GM18519 (cell line): Measurements from ENCODE around the gene TMEM63C.

ENCODE experiments used
- ATAC-seq: cut with Tn5 transposase; IDR thresholded peaks from one replicate; pipeline ENCODE4 v1.9.1; 2021; ENCODE audit warnings: mild to moderate bottlenecking, moderate library complexity; ENCODE audit not compliant: unreplicated experiment, low FRiP score

The TMEM63C gene, protein sequence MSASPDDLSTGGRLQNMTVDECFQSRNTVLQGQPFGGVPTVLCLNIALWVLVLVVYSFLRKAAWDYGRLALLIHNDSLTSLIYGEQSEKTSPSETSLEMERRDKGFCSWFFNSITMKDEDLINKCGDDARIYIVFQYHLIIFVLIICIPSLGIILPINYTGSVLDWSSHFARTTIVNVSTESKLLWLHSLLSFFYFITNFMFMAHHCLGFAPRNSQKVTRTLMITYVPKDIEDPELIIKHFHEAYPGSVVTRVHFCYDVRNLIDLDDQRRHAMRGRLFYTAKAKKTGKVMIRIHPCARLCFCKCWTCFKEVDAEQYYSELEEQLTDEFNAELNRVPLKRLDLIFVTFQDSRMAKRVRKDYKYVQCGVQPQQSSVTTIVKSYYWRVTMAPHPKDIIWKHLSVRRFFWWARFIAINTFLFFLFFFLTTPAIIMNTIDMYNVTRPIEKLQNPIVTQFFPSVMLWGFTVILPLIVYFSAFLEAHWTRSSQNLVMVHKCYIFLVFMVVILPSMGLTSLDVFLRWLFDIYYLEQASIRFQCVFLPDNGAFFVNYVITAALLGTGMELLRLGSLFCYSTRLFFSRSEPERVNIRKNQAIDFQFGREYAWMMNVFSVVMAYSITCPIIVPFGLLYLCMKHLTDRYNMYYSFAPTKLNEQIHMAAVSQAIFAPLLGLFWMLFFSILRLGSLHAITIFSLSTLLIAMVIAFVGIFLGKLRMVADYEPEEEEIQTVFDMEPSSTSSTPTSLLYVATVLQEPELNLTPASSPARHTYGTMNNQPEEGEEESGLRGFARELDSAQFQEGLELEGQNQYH

GRCh38 chr14:77181603-77182437, at the start of gene TMEM63C:
TSS of gene TMEM63C (plus strand) at chr14:77181798. CDS start at chr14:77218814, 37,016 bp downstream.
- ATAC-seq, result peak; percentile 68

GRCh38 chr14:77131871-77132486, 49.6 kb upstream of the TMEM63C start:
- no peak for ATAC-seq

GRCh38 chr14:77133720-77134338, 47.8 kb upstream of the TMEM63C start:
- ATAC-seq, result no peak

GRCh38 chr14:77139022-77139421, 42.6 kb upstream of the TMEM63C start:
- ATAC-seq, result no peak

- no peak for ATAC-seq
These were observed 41.8 kb upstream of the TMEM63C start for GRCh38 chr14:77139540-77140358.

DNA sequence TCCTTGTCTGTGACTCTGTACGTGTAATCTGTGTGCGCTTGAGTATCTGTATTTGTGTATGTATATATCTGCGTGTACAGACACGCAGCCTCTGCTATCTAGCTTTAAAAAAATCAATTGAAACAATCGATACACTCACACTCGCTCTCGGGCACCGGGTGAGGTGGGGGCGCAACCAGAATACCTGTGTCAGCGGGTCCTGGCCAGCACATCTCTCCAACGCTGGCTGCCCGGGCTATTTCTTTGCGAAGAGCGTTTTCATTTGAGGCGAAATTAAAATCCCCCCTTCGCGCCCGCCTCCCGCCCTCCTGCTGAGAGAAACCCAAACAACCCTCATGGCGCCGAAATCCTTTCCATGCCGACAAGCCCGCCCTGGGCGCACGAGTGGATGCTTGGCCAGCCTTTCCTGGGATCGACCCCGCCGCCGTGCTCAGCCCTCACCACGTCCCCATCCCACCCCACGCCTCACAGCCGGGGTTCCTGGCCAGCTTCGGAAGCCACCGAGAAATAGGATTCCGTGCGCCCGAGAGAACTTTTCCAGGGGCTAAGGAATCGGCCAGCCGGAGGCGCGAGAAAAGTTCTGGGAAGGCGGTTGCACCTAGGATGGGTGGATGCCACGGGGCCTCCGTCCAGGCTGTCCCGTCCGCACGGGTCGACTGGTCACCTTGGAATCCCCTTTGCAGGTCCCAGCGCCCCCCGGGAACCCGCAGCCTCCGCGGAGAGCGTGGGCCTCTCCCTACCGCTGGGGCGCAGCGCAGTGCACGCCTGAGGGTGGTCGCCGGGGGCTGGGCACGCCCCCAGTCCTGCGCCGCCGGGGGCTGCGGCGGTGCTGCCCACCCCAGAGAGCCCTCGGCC, 41.0 kb upstream of the TMEM63C start:
- ATAC-seq, result no peak

GRCh38 chr14:77141214-77142004, 40.2 kb upstream of the TMEM63C start, which contains the start of gene ZDHHC22:
TSS of gene ZDHHC22 (minus strand) at chr14:77141791. CDS start at chr14:77139738, 2,053 bp downstream.
- ATAC-seq, result no peak

GRCh38 chr14:77142005-77142800, 39.4 kb upstream of the TMEM63C start:
- ATAC-seq, result no peak

DNA sequence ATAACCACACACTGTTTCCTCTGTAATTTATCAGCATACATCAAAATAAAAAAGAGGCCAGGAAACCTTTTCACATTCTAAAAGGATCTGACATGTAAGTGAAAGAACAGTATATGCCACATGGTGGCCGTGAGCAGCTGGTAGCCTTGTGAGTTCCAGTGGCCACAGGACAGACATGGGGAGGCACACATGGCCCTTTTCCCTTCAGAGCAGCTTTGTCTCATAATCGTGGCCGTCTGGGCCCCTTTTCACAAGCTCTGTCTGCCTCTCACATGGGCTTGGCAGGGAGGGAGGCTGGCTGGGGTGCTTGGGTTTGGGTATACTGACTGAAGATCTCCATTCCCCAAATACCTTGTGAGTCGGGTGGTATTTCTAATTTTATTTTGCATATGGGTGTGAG, 38.5 kb upstream of the TMEM63C start:
- no peak for ATAC-seq

- no peak for ATAC-seq
These were observed 37.0 kb upstream of the TMEM63C start for GRCh38 chr14:77144412-77145115.

GRCh38 chr14:77145975-77146740, 35.4 kb upstream of the TMEM63C start:
- no peak for ATAC-seq

DNA sequence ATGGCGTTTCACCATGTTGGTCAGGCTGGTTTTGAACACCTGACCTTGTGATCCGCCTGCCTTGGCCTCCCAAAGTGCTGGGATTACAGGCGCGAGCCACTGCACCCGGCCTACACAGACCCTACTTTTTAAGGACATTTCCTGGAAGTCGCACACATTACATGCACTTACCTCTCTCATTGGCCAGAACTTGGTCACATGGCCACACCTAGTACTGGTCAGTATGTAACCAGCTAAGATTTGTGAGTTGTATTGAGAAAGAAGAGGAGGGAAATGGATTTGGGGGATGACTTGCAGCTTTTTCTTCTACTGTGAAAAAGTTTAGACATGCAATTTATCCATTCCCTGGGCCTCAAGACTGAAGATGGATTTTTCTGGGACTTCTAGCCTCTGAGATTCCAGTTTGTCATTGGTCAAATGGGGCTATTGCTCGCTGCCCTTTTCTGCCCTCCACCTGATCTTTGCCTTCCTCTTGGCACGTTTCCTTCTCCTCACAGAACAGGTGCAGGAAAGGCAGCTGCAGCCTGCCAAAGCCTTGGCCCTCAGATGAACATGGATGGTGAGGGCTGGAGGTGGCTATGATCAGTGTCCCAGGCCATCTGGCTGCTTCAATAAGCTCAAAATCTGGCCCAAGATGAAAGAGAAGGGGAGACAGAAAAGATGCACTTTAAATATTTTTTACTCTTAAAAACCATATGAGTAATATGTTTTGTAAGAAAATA, 32.9 kb upstream of the TMEM63C start:
- no peak for ATAC-seq

- ATAC-seq, result no peak
These were observed 30.4 kb upstream of the TMEM63C start for GRCh38 chr14:77151245-77151644.

DNA sequence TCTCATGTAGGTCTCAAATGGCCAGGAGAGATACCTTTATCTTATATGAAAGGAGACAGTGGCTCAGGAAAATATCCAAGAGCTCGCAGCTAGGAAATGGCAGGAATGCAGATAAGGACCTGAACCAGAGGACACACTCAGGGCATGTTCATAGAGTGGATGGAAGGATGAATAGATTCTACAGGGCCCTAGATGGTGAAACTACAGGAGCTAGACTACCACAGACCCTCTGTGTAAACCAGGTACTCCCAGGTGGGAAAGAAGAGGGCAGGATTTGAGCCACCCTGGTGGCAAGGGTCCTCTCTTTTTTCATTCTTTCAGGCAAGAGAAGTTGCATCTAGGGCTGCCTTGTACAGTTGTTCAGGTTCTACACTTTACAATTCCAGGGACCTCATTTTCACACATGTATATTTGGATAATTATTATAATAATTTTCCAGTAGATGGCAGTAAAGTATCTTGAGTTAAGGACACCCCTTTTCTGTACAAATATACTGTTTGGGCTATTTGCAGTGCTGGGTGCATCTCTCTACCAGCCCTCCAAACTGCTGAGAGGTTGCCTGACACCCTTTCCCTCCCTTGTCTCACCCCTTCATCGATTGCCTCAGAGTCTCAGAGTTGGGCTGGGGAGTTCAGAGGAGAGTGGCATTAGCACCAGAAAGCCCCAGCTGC, 29.5 kb upstream of the TMEM63C start:
- ATAC-seq, result no peak
